ENCODE data around the gene DEFB132.

The DEFB132 gene

DNA sequence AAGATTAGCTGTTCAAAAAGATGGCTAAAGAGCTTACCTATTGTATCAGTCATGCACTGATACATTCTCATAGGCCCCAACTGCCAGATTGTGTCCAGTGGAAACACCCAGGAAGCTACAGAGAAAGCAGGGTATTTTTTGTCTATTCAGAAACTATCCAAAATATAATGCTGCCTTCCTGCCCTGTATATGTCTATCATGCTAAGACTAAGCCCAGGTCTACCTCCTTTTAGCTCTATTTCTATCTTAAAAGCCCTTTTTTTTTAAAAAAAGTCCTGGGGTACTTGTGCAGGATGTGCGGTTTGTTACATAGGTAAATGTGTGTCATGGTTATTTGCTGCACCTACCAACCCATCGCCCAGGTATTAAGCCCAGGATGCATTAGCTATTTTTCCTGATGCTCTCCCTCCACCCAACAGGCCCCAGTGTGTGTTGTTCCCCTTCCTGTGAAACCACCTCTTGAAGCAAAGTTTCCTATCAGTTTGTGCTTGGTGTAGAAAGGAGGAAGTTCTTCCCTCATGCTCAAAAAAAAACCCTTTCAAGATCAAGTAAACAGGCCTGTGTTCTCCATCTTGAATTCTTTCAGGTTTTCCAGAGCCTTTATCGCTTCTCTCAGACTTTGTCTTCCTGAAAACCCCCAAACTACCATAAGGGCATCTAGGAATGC is 30.0 kb upstream of the DEFB132 start:
- no peak overlapping the region for H3K27ac ChIP-seq (ENCODE audit: low read depth, low read length)
- no peaks in the 10 kb centered on the region for H3K9me3 ChIP-seq (ENCODE audit: insufficient read depth, low read length)
- H3K9ac ChIP-seq (ENCODE audit: low read length): no peak overlapping the region

DNA sequence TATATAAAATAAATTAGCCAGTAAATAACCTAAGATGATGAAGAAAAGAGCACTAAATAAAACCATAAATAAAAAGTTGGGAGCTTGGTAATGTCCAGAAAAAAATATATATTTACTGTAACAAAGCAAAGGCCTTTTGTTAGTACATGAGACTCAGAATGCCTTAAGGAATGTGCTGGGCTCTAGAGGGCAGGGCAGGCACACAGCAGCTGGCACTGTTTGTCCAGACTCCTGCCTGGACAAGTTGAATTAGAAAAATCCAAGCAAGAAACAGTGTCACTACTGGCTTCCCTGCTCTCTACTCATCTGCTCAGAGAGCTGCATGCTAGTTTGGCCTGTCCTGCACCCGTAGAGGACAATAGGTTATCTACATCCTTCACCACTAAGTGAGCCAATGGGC is 21.6 kb upstream of the DEFB132 start:
- H4K20me1 ChIP-seq (ENCODE audit: low read depth, low read length): no peaks in the 10 kb centered on the region
- H3F3A ChIP-seq (ENCODE audit: insufficient read depth): no peaks in the 10 kb centered on the region
- H3K27me3 ChIP-seq (ENCODE audit: low read length): no peaks in the 10 kb centered on the region
- H3K27ac ChIP-seq (ENCODE audit: low read depth, low read length): no peak overlapping the region
- H3K4me2 ChIP-seq (ENCODE audit: low read depth, low read length, poor library complexity, severe bottlenecking): no peak overlapping the region
- H3K79me2 ChIP-seq (ENCODE audit: insufficient read depth, low read length): no peaks in the 10 kb centered on the region
- no peak overlapping the region for H3K4me3 ChIP-seq (ENCODE audit: insufficient read depth, low read length, poor library complexity, severe bottlenecking)
- H3K9me3 ChIP-seq (ENCODE audit: insufficient read depth, low read length): no peaks in the 10 kb centered on the region
- no peaks in the 10 kb centered on the region for H3K9me2 ChIP-seq (replicated peaks; ENCODE audit: insufficient read depth, low read length)
- no peak for TF ChIP-seq EZH2phosphoT487 (conservative IDR thresholded peaks at IDR 0.05; ENCODE audit: low read length)
- TF ChIP-seq CTCF (IDR thresholded peaks at IDR 0.05; ENCODE audit: insufficient read depth, low read length, poor library complexity, severe bottlenecking): no peak
- H3K36me3 ChIP-seq (ENCODE audit: low read length): no peaks in the 10 kb centered on the region
- no peak overlapping the region for H3K9ac ChIP-seq (ENCODE audit: low read length)
- H2AFZ ChIP-seq (ENCODE audit: low read depth, low read length, severe bottlenecking): no peak overlapping the region

More for the DNA sequence above, 30.0 kb upstream of the DEFB132 start:
- Histone ChIP-seq H3K4me2 (ENCODE audit: low read depth, low read length, poor library complexity, severe bottlenecking) (no peak overlapping the region), H3K27me3 (ENCODE audit: low read length) (no peaks in the 10 kb centered on the region), H2AFZ (ENCODE audit: low read depth, low read length, severe bottlenecking) (no peak overlapping the region), H3K4me3 (ENCODE audit: insufficient read depth, low read length, poor library complexity, severe bottlenecking) (no peak overlapping the region), H3K79me2 (ENCODE audit: insufficient read depth, low read length) (no peaks in the 10 kb centered on the region), H3F3A (ENCODE audit: insufficient read depth) (no peaks in the 10 kb centered on the region), H3K9me2 (replicated peaks; ENCODE audit: insufficient read depth, low read length) (no peaks in the 10 kb centered on the region), H3K36me3 (ENCODE audit: low read length) (no peaks in the 10 kb centered on the region), H4K20me1 (ENCODE audit: low read depth, low read length) (0 out of 2 replicates have a peak, but pooled peaks cover 2% of the 10 kb centered on the region)
- TF ChIP-seq CTCF (IDR thresholded peaks at IDR 0.05; ENCODE audit: insufficient read depth, low read length, poor library complexity, severe bottlenecking): no peak
- TF ChIP-seq EZH2phosphoT487 (conservative IDR thresholded peaks at IDR 0.05; ENCODE audit: low read length): no peak

- H3K9me3 ChIP-seq (ENCODE audit: insufficient read depth, low read length): no peaks in the 10 kb centered on the region
- H3K4me2 ChIP-seq (ENCODE audit: low read depth, low read length, poor library complexity, severe bottlenecking): no peak overlapping the region
- H3K27me3 ChIP-seq (ENCODE audit: low read length): no peaks in the 10 kb centered on the region
- H3K4me3 ChIP-seq (ENCODE audit: insufficient read depth, low read length, poor library complexity, severe bottlenecking): no peak overlapping the region
- TF ChIP-seq CTCF (IDR thresholded peaks at IDR 0.05; ENCODE audit: insufficient read depth, low read length, poor library complexity, severe bottlenecking) (no peak), EZH2phosphoT487 (conservative IDR thresholded peaks at IDR 0.05; ENCODE audit: low read length) (no peak)
- H3F3A ChIP-seq (ENCODE audit: insufficient read depth): no peaks in the 10 kb centered on the region
- no peak overlapping the region for H3K9ac ChIP-seq (ENCODE audit: low read length)
- H3K27ac ChIP-seq (ENCODE audit: low read depth, low read length): no peak overlapping the region
- H2AFZ ChIP-seq (ENCODE audit: low read depth, low read length, severe bottlenecking): no peak overlapping the region
- no peaks in the 10 kb centered on the region for H3K79me2 ChIP-seq (ENCODE audit: insufficient read depth, low read length)
- no peaks in the 10 kb centered on the region for H3K36me3 ChIP-seq (ENCODE audit: low read length)
- H3K9me2 ChIP-seq (replicated peaks; ENCODE audit: insufficient read depth, low read length): no peaks in the 10 kb centered on the region
- H4K20me1 ChIP-seq (ENCODE audit: low read depth, low read length): no peaks in the 10 kb centered on the region
Measured at GRCh38 chr20:237489-237888, 20.0 kb upstream of the DEFB132 start.

Measured in SU-DHL-6 (cell line).